ENCODE data around the gene TMEM63C. TPM values are rescaled to one million over a fixed set of nuclear protein-coding genes. Genes with fewer than 3 reads are reported as not detected.
A peak's percentile ranks its signal among the peaks of the same experiment; 100 is the strongest.

The TMEM63C gene
- total and polyA plus RNA-seq, 11 donors = 0.01 to 4.0 (median 1.7) TPM; not detected in 1

- 87 to 94% (median 89%) methylated on average over 8 of the region's 8 CpGs for WGBS, 4 donors
- no peak overlapping the region for H3K4me3 ChIP-seq
- H3K9me3 ChIP-seq = no peaks in the 10 kb centered on the region
- no peaks in the 10 kb centered on the region for H3K4me1 ChIP-seq
- ATAC-seq (no peak), DNase-seq (no peak)
- H3K27ac ChIP-seq = no peak overlapping the region
- intact Hi-C loops (cut with DNase I) = loop anchor here in 1 of 10 donors (10.0 kb wide), 1 partner anchor 258 kb away; no protein-coding TSS in a partner anchor
- H3K27me3 ChIP-seq = no peaks in the 10 kb centered on the region
- peaks cover 0 to 80% (median 44%) of the 10 kb centered on the region in 9 donors for H3K36me3 ChIP-seq
- TF ChIP-seq POLR2A (IDR thresholded peaks at IDR 0.05) = no peak
- no peak for TF ChIP-seq CTCF (IDR thresholded peaks at IDR 0.05)
These were observed 115.3 kb downstream of the TMEM63C start for GRCh38 chr14:77296906-77297305.

DNA sequence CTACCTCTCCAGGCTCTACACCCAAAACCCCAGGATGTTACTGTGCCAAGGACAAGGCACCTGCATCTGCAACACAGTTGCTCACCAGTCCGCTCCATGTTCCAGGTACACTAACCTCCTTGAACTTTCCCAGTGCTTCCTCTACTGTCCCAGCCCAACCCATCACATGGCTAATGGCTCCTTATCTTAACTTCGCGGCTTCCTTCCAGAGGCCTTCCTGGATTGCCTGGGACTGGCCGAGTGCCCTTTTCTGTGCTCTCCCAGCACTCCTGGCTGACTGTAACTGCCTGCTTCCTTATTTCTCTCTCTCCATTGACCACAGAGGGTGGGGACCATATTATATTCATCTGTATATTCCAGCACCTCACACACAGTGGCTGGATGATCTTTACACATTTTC is 118.2 kb downstream of the TMEM63C start:
- Histone ChIP-seq H3K27ac (no peak overlapping the region), H3K9me3 (no peaks in the 10 kb centered on the region), H3K4me1 (peaks cover 0 to 17% (median 0%) of the 10 kb centered on the region in 12 donors), H3K4me3 (no peak overlapping the region), H3K36me3 (peaks cover 0 to 81% (median 40%) of the 10 kb centered on the region in 9 donors), H3K27me3 (no peaks in the 10 kb centered on the region)
- ATAC-seq (no peak), DNase-seq (no peak)
- TF ChIP-seq CTCF (IDR thresholded peaks at IDR 0.05) (no peak), POLR2A (IDR thresholded peaks at IDR 0.05) (no peak)
- intact Hi-C loops (cut with DNase I) = loop anchor here in 8 of 10 donors (2.0 to 10.0 kb wide), 4 partner anchors 245 to 422 kb away; no protein-coding TSS in a partner anchor
- 59 to 69% (median 66%) methylated on average over 4 of the region's 4 CpGs for WGBS, 4 donors

GRCh38 chr14:77301103-77301502 is 119.5 kb downstream of the TMEM63C start:
- Histone ChIP-seq H3K27me3 (no peaks in the 10 kb centered on the region), H3K4me1 (peaks cover 0 to 17% (median 0%) of the 10 kb centered on the region in 12 donors), H3K4me3 (no peak overlapping the region), H3K27ac (no peak overlapping the region), H3K36me3 (peaks cover 0 to 85% (median 47%) of the 10 kb centered on the region in 9 donors), H3K9me3 (no peaks in the 10 kb centered on the region)
- intact Hi-C loops (cut with DNase I) = loop anchor here in 7 of 10 donors (2.0 to 10.0 kb wide), 4 partner anchors 244 to 424 kb away; no protein-coding TSS in a partner anchor
- 41 to 47% (median 44%) methylated on average over 8 to 10 of the region's 10 CpGs for WGBS, 4 donors
- DNase-seq = peak in 4 of 5 donors; percentile 57 to 82 (median 68)
- peak; percentile 37 to 73 (median 72) for ATAC-seq
- peak; percentile 41 to 71 (median 58) for TF ChIP-seq CTCF (IDR thresholded peaks at IDR 0.05)
- TF ChIP-seq POLR2A (IDR thresholded peaks at IDR 0.05) = no peak

- peaks cover 0 to 17% (median 0%) of the 10 kb centered on the region in 12 donors for H3K4me1 ChIP-seq
- ATAC-seq (peak in 1 of 4 donors; percentile 35), DNase-seq (no peak)
- intact Hi-C loops (cut with DNase I) = loop anchor here in 6 of 10 donors (5.0 to 10.0 kb wide), 3 partner anchors 242 to 426 kb away; no protein-coding TSS in a partner anchor
- H3K36me3 ChIP-seq = peaks cover 0 to 69% (median 33%) of the 10 kb centered on the region in 9 donors
- H3K9me3 ChIP-seq = no peaks in the 10 kb centered on the region
- TF ChIP-seq CTCF (IDR thresholded peaks at IDR 0.05) = no peak
- no peak for TF ChIP-seq POLR2A (IDR thresholded peaks at IDR 0.05)
- no peaks in the 10 kb centered on the region for H3K27me3 ChIP-seq
- 90 to 99% (median 95%) methylated on average over 5 of the region's 5 CpGs for whole genome bisulfite sequencing, 4 donors
- H3K4me3 ChIP-seq = no peak overlapping the region
- H3K27ac ChIP-seq = peak overlapping the region in 1 of 12 donors; percentile 51
These were observed 121.3 kb downstream of the TMEM63C start for GRCh38 chr14:77302926-77303325.
